HG03039 (cell line): ENCODE data around the gene RPGR.

Source experiments
- ATAC-seq: cut with Tn5 transposase; IDR thresholded peaks from one replicate; pipeline ENCODE4 v1.9.1; 2021; ENCODE audit warnings: mild to moderate bottlenecking, moderate library complexity; ENCODE audit not compliant: unreplicated experiment

RPGR gene, protein sequence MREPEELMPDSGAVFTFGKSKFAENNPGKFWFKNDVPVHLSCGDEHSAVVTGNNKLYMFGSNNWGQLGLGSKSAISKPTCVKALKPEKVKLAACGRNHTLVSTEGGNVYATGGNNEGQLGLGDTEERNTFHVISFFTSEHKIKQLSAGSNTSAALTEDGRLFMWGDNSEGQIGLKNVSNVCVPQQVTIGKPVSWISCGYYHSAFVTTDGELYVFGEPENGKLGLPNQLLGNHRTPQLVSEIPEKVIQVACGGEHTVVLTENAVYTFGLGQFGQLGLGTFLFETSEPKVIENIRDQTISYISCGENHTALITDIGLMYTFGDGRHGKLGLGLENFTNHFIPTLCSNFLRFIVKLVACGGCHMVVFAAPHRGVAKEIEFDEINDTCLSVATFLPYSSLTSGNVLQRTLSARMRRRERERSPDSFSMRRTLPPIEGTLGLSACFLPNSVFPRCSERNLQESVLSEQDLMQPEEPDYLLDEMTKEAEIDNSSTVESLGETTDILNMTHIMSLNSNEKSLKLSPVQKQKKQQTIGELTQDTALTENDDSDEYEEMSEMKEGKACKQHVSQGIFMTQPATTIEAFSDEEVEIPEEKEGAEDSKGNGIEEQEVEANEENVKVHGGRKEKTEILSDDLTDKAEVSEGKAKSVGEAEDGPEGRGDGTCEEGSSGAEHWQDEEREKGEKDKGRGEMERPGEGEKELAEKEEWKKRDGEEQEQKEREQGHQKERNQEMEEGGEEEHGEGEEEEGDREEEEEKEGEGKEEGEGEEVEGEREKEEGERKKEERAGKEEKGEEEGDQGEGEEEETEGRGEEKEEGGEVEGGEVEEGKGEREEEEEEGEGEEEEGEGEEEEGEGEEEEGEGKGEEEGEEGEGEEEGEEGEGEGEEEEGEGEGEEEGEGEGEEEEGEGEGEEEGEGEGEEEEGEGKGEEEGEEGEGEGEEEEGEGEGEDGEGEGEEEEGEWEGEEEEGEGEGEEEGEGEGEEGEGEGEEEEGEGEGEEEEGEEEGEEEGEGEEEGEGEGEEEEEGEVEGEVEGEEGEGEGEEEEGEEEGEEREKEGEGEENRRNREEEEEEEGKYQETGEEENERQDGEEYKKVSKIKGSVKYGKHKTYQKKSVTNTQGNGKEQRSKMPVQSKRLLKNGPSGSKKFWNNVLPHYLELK

DNA sequence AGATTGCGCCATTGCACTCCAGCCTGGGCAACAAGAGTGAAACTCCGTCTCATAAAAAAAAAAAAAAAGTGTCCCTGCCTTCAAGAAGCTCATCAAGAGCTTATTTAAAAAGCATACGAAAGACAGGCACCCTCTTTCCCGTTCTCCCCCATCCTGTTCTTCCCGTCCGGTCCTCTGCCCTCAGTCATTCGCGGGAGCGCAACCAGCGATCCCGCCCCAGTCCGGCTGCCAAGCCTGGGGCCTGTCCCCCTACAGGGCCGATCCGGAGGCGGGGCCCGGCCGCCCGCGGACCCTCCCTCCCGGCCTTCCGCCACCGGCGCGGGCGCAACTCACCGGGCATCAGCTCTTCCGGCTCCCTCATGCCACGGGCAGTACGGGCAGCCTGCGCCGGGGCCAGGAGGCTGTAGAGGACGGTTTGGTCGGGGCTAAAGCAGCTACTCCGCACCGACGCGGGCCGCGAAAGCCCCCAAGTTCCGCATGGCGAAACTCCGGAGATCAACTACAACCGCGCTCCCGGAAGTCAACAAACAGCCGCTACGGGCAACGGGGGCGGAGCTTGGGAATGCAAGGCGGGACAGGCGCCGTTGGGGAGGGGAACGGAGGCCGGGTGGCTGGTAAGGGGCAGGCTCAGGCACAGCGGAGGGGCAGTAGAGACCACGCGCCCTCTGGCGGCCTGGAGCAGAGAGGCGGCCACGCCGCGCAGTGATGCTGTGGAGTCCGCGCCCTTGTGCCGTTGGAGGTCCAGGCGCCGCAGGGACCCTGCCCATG, at the start of gene RPGR:
TSS of gene RPGR (minus strand) at position 503 of the 768 bp plus-strand sequence. CDS start at position 361, 142 bp downstream.
- ATAC-seq: peak; percentile 97

DNA sequence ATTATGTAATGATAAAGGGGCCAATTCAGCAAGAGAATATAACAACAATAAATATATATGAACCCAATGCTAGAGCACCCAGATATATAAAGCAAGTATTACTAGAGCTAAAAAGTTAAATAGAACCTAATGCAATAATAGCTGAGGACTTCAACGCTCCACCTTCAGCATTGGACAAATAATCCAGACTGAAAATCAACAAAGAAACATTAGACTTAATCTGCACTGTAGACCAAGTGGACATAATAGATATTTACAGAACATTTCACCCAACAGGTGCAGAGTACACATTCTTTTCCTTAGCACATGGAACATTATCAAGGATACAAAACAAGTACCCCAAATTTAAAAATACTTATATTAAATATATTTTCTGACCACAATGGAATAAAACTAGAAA, 49.4 kb upstream of the RPGR start:
- no peak for ATAC-seq

DNA sequence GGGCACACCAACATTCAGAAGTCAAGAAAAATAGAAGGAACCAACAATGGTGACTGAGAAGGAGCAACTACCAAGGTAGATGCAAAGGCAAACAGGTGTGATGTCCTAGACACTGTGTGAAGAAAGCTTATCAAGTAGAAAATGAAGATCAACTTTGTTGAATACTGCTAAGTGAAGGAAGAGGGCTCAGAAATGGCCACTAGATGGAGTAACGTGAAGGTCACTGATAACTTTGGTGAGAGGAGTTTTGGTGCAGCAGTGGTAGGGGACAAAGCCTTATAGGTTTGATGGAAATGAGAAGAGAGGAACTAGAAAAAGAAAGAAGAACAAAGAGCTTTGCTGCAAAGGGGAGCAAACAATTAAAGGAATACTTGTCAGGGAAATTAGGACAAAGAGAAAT, 48.6 kb upstream of the RPGR start:
- no peak for ATAC-seq

DNA sequence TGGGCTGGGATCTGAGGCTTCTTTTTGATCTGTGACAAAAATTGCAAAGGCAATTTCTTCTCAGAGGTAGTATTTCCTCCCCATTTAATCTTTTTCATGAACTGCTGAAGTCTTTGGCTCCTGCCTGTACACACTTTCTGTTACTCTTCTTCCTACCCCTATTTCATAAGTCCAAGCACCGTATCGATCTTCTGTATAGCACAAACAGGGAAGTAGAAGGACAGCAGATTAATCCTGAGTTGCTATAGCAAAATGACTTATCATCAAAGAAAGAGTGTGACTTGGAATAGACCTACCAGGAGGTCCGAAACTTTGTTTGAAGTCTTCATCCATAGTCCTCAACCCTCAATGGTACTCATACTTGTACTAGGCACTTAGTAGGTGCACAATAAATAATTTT, 47.1 kb upstream of the RPGR start:
- ATAC-seq: no peak

DNA sequence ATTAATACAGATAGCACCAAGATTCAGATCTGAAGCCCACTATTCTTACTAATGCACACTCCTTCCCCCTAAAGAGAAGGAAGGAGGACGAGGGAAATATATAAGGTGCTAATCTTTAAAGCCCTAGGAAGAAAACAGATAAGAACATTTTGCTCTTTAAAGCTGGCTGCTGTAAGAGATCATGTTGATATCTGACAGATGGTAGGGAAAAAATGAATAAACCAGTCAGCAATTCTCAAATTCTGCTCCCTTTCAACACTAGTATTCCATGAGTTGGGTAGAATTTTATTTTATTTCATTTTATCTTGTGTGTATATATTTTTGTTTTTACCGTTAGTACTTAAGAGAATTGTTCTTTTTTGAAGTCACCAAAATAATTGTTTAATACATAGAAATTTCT, 44.3 kb upstream of the RPGR start:
- ATAC-seq: no peak

DNA sequence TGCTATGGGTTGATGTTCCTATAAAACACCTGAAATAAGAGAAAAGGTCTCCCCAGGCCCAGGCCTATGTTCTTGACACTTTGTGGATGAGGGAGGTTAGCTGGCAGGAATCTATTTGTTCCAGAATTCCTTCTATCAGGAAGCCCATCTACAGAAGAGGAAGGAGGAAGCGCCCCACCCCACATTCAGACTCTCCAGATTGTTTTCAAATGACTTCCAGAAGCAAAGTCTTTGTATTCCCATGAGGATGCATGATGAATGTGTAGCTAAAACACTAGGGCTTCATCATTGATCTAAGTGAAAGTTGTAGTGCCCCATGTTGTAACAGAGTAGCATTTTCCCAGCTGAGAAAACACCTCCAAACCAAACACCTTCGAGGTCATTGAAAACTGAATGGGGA, 41.5 kb upstream of the RPGR start:
- ATAC-seq: no peak

DNA sequence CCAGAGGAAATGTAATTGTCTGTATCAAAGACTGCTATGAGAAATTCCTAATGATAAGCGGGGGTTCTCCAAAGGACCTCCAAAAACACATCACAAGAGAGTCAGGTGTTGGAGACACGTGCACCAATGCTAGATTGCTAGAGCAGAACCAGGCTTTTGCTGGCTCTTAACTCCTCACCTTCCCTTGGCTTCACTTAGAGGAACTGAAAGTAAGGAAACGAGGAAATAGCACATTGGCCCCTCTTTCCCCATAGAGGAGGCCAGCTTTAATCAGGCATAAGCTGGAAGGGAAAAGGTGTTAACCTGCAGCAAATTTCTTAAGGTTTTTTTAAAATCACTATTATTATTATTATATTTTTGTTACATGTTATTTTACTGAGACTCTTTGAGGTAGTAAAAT, 38.6 kb upstream of the RPGR start:
- no peak for ATAC-seq

DNA sequence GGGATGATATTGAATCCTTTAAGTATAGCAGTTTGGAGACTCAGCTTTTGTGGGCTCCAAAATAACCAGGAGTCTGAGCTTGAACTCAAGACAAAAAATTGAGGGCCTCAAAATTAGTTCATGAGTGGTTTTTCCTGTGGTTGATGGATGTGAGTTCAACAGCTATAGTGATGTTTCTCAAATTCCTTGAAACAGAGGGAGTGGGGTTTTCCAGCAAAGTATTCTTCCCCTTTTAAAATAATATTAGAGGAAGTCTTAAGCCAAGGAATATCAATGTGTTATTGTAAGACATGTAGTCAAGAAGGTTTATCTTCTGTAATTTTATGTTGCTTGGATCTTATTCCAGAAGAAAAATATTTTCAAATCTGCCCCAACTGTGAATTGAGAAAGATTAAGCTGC, 35.7 kb upstream of the RPGR start:
- no peak for ATAC-seq

DNA sequence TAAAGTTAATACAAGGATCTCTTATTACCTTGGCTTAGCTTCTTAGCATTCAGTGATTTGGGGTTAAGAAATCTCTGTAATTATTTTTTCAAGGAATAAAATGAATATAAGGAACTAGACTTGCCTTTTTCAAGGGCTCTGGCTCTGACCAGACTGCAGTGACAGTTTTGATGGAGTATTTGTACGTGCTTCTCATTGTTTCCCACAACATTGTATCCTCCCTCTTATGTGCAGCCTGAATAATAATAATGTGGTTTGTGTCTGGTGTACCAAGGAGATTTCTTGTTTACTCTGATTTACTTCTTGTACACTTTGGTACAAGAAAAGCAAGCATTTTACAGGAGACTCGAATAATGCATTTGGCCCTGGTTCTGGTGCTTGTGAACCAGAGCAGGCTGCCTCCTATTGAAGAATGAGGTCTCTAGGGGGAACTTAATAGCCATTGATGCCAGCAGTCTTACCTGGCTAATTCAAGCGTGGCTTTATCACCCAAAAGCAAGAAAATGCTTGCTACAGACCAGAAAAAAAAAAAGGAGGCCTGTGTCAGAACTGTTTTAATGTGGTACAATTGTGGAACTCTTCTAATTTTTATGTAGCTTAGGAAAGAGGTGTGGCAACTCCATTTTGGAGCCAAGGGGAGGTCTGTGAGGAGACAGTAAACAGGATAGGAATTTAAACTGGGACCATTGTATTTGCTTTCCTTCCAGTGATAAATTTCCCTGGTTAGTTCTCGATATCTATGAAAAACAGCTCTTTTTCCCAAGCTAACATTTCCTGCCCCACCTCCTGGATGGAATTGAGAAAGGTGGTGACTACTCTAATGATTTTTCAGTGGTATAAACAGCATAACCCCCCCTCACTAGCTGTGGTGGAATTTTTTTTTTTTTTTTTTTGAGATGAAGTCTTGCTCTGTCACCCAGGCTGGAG, 30.7 kb upstream of the RPGR start:
- no peak for ATAC-seq

DNA sequence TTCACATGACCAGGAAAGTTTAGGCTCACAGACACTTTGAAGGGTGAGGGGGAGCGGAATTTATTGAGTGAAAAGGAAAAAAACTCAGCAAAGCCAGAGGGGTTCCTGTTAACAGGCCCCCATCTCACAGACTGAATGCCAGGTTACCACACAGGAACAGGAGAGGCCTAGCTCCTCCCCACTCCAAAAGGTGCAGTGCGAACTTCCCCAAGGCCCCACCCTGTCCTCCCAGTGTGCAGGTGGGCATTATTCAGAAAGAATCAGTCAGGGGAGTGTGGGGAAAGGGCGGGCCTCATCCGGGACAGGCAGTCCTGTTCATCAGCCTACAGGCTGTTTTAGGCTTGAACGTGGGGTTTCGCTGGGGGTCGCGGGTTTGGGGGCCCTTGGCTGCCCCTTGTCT, 29.1 kb upstream of the RPGR start:
- ATAC-seq: no peak

DNA sequence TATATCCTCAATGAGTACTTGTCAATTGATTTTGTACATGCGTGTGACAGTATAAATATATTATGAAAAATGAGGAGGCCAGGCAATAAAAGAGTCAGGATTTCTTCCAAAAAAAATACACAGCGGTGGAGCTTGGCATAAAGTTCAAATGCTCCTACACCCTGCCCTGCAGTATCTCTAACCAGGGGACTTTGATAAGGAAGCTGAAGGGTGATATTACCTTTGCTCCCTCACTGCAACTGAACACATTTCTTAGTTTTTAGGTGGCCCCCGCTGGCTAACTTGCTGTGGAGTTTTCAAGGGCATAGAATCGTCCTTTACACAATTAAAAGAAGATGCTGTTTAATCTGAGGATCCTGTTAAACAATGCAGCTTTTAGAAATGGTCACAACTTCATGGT, 25.1 kb upstream of the RPGR start, which contains the start of gene OTC:
TSS of gene OTC (plus strand) at position 243 of the 400 bp plus-strand sequence. CDS start at position 336, 93 bp downstream.
- no peak for ATAC-seq

DNA sequence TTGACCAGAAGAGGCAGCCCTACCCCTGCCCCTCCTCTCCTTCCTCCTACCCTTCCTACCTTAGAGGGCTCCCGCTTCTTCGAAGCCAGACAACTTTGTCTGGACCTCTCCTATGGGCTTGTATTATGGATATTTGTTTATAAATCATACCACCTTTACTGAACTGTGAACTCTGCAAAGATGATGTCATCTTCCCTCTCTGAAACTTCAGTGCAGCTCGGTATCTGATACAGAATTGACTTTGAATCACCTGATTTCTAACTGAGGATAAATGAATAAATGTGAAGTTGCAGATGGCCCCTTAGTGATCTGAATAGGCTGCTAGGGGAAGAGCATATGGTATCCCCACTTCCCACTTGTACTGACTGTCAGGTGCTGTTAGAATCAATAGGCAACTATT, 24.0 kb upstream of the RPGR start:
- no peak for ATAC-seq

DNA sequence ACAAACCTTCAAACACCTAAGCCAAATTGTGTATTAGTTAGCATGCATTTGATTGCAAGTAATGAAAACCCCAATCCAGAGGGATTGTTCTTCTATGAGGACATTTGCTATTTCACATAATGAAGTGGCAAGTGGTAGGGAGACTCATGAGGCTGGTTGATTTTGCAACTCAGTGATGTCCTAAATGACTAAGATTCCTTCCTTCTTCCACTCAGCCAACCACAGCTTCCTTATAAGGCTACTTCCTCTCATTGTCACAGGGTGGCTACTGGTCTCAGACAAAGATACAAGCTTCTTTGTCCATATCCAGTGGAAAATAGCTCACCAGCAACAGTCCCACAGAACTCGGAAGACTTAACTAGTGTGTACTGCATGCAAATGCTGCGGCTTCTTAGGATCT, 19.8 kb upstream of the RPGR start:
- ATAC-seq: peak; percentile 64

DNA sequence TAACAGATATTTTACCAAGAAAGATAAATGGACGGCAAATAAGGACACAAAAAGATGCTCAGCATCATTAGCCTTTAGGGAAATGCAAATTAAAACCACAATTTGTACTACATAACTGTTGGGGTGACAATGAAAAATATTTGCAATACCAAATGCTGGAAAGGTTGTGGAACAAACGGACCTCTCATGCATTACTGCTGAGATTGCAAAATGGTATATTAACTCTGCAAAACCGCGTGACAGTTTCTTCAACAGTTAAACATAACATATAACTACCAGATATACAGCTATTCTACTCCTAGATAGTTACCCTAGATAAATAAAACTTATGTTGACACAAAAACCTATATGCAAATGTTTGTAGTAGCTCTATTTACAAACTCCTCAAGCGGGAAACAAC, 18.8 kb upstream of the RPGR start:
- no peak for ATAC-seq

DNA sequence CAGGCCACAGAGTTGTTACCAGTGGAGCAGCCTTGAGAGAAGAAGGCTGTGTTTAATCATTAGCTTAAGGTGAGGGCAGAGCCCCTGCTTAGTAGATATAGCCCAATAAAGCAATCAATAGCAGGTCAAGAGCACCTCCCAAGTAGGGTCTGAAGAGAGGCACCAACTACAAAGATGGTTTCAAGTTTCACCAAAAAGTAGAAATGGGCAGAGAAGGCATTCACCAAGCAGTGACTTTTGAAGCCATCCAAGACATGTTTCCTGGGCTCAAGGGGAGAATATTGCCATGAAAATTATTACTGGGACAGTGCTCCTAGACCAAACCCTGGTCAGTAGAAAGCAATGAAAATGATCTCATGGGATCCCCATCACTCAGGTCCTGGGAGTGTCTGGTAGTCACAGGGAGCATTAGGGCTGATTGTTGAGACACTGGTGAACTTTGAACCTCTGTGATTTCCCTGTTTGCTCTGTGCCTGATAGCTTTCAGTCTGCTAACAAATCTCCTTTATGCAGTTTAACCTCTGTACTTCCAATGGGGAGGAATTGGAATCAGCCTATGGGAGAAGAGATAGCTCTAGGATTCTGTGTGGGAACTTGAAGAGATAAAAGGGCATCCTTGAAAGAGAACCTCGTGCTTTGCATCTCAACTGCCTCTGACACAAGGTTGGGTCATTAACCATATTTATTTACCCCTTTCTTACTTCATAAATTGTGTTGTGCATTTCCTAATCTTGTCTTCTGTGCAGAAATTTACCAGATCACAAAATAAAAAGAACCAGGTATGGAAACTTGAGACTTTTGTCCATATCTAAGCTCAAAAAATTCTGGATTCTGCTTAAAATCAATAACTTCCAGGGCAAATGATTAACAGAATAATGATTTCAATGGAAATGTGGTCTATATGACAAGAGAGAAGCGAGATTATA, 15.8 kb upstream of the RPGR start:
- ATAC-seq: no peak

DNA sequence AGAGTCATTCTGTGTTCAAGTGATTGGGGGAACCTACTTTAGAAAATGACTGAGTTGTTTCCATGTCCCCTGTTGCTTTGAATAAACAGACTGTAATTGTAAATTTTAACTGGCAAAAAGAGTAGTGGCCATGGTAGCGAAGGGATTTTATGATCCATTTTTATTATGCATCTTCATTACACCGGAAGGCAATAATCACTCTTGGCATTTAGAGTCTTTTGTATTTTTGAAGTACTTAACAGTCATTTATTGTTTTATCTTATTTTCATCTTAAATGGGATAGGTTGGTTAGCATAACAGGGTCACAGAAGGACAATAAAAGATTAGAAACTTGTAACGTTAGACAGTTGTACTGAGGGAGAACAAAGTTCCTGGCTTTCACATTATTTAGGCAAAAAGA, 14.1 kb upstream of the RPGR start:
- no peak for ATAC-seq

DNA sequence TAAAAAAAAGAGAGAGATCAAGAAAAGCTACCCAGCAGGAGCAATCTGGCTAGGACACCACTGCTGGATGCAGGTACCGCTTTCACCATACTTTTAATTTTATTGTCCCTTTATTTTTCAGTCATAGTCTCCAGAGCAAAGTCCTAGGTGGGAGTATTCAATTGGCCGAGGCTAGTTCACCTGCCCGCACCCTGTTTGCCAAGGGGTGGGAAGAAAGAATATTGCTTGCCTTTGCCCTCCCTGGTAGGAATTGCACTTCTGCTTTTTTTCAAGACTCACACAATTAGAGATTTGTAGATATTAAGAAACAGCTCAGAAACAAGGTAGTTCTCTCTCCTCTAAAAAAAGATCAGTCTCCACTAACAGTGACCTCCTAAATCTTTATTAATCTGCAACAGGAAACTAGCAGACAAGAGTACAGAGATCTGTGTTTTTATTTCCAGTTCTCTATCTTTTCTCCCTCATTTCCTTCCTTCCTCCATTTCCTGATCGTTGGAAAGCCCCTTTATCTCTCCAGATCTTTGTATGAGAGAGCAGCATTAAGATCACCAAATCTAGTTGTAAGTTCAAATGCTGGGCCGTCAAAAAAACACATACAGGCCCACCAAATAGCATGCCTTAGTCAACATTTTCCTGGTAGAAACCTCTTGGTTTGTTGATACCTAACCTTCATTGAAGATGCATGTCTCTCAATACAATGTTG, 9.4 kb upstream of the RPGR start:
- no peak for ATAC-seq

DNA sequence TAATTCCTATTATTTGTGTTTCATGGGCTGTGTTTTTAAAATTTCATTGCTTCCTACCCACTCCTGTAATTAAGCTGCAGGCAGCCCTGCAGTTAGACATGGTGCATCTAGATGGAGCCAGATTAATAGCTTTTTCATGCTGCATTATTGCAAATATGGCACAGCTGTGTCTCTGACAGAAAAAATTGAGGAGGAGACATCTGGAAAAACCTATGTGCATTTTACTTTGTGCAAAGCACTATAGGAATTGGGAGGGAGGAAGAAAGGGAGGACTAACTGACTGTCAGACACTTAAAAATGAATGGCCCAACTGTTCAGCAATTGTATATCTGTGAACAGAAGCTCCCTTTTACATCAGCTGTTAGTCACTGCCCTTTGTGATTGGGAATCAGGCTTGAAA, 8.1 kb upstream of the RPGR start:
- ATAC-seq: no peak
